Measurements from ENCODE around the gene ATP2A3. TPM values are rescaled to one million over a fixed set of nuclear protein-coding genes. Genes with fewer than 3 reads are reported as not detected.

ATP2A3 gene
- total RNA-seq, 1 donor from 2014 or later, result not detected

- peak; percentile 48 for DNase-seq
Measured at GRCh38 chr17:3888343-3889171, 75.7 kb downstream of the ATP2A3 start.

DNA sequence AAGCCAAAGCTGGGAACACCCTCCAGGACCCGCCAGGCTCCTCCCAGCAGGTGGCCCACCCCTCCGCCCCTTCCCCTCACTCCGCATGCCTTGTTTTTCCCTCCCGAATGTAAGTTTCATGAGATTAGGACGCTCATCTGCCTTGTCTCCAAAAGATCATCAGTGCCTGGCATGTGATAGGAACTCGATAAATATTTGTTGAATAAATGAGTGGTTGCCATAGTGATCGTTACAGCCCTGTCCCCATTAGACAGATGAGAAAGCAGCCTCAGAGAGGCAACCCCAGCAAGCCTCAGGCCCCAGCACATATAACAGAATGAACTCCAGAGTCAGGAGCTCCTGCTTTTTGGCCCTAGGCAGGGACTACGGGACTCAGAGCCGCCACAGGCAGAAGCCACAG is 76.4 kb downstream of the ATP2A3 start:
- DNase-seq, result no peak

GRCh38 chr17:3887394-3887793 is 76.8 kb downstream of the ATP2A3 start:
- no peak for DNase-seq

- DNase-seq, result peak; percentile 34
Measured at GRCh38 chr17:3886776-3887175, 77.5 kb downstream of the ATP2A3 start.

DNA sequence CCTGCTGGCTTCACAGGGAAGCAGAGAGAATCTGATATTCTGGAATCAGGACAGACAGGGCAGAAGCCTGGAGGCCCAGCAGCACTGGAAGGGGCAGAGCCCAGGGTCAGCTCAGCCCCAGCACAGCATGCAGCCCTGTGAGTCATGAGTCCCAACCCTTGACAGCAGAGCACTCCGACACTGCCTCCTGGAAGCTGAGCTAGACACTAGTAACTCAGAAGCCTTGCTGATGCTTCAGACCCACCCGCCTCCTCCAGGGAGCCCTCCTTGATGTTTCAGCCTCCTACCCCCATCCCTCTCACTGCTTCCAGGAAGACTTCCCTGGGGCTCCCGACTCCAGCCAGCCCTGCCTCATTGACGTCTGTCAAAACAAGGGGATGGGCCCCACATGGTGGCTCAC is 78.3 kb downstream of the ATP2A3 start:
- DNase-seq, result peak; percentile 36

DNA sequence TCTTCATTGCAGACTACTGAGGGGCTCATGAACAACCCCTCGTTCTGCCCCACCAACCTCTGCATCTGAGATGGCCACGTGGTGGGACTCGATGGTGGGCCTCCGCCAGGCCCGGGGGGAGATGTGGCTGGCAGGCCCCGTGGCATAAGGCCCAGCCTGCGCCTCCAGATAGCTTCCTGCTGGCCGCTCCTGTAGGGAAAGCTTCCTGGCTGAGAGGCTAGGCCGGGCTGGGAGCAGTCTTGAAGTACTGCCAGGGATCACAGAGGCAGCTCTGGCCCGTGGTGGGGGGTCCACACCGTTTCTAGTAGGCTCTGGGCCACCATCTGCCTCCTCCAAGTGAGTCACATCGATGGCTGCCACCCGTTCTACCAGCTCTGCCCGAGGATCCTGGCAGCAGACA is 79.0 kb downstream of the ATP2A3 start:
- peak; percentile 48 for DNase-seq

GRCh38 chr17:3884188-3884587 is 80.0 kb downstream of the ATP2A3 start:
- DNase-seq, result no peak

- DNase-seq, result no peak
Measured at GRCh38 chr17:3882276-3882675, 82.0 kb downstream of the ATP2A3 start.

DNA sequence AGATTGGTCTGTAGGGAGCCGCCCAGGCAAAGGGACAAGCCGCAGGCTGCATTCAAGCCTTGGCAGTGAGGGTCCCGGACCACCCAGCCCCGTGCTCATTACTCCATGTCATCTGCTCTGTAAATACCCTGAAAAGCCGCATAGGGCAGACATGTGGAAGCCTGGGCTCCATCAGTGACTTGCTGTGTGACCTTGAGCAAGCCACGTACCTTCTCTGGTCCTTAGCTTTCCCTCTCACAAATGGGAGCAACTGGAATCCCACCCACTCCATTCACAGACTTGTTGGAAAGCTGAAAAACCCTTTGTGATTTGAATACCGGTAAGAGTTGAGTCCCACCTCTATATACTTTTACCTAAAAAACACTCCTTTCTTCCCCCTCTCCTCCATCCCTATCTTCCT is 83.3 kb downstream of the ATP2A3 start:
- DNase-seq, result no peak

GRCh38 chr17:3879591-3880417 is 84.4 kb downstream of the ATP2A3 start:
- DNase-seq, result no peak

DNA sequence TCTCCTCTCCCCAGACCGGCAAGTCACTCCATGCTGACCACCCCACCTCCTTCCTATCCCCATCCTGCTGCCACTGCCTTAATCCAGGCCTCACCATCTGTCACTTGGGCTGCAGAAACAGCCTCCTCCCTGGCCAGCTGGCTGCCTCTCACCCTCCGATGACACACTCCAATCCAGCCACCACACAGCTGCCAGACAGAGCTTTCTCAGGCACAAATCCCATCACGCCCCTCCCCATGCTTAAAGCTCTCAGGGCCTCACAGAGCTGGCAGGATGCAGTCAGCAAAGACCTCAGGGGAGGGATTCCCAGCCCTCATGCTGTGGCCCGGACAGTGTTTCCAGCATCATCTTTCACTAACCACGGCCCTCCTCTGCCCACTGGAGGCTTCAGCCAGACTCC is 85.1 kb downstream of the ATP2A3 start:
- DNase-seq, result no peak

- no peak for DNase-seq
Measured at GRCh38 chr17:3877220-3877619, 87.0 kb downstream of the ATP2A3 start.

DNA sequence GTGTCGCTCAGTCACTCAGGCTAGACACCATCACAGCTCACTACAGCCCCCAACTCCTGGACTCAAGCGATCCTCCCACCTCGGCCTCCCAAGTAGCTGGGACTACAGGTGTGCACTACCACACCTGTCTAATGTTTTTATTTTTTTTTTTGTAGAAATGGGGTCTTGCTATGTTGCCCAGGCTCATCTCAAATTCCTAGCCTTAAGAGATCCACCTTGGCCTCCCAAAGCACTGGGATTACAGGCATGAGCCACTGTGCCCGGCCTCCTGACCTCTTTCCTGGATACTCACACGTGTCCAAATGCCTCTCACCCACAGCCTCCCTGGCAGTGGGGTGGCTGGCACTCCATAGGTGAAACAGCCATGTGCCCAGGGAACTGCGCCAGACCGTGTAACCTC is 88.9 kb downstream of the ATP2A3 start:
- DNase-seq, result no peak

Other genes starting within 250 kb of the ATP2A3 start
- gene HASPIN, start 240.5 kb downstream of the ATP2A3 start, total RNA-seq, result 4.3 and 14.3 TPM in 2 replicates
- 7.3 and 15.7 TPM in 2 replicates for gene ITGAE, start 163.2 kb downstream of the ATP2A3 start, total RNA-seq
- gene NCBP3, start 118.2 kb downstream of the ATP2A3 start, total RNA-seq, result 20.9 and 23.8 TPM in 2 replicates
- gene CAMKK1, start 71.4 kb downstream of the ATP2A3 start, total RNA-seq, result 0.79 and 2.2 TPM in 2 replicates
- gene P2RX1, start 48.0 kb downstream of the ATP2A3 start, total RNA-seq, result not detected in 2 replicates
- 43.9 and 59.2 TPM in 2 replicates for gene ZZEF1, start 178.6 kb upstream of the ATP2A3 start, total RNA-seq
- 41.7 and 51.7 TPM in 2 replicates for gene CYB5D2, start 178.8 kb upstream of the ATP2A3 start, total RNA-seq